NCI-H1048 (cell line): Measurements from ENCODE around the gene CFAP68.
"Not testable (repeated sequence)": the region's sequence is repeated elsewhere in the genome, so short reads cannot be mapped to it uniquely, and the experiment has no call there.

Experiments
- DNase-seq: peaks from one replicate; lab custom pipeline; 2025; lab: John Stamatoyannopoulos, UW

The CFAP68 gene

DNA sequence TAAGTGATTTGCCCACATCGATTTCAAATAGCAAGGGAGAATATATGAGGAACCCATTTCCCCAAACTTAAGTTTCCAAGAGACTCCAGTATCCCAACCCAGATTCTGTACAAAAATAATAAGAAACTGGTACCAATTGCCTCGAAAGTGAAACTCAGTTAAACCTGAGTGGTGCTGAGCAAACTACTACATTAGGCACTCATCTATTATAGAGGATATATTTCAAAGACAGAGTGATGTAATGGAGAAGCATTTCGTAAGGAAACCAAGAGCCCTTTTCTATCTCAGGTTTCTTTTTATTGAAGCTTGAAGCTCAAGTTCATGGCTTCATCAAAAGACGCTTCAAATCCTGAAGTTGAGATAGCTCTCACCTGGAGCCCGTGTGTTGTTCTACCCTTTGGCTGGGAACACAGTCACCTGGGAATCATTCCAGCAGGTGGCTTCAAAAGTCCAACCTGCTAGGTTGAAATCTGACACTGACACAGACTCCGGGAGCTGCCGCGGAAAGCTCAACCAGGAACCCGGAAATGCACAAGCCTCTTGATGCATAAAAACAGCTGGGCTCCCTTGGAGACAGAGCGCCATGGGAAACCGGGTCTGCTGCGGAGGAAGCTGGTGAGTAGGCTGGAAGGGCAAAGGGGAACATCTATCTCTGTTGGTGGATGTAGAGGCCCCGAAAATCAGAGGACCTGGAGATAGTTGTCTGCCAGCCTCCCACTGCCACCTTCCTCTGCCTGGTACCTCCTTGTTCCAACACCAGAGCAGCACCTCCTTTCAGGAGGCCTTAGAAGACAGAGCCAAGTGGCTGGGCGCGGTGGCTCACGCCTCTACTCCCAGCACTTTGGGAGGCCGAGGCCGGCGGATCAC is 39.3 kb downstream of the CFAP68 start, which contains the start of gene C11orf52:
Gene C11orf52 (plus strand): TSS at position 524 of the 867 bp plus-strand sequence. CDS start 60 bp downstream, at position 584.
- peak; percentile 76 for DNase-seq

DNA sequence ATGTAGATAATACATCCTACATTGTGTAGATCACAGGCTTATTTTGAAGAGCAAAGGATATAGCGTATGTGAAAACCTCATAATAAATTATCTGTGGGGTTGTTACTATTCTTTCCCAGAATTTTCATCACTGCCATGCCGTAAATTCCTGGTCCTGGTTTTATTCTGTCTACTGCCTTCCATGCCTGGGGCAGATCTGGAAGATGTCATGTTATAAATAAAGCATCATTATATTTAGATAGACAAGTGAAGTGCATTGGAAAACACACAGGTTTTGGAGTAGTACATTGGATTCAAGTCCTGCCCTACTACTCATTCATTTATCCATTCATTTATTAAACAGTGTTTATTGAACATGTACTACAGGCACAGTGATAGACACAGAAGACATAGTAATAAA is 41.6 kb downstream of the CFAP68 start:
- DNase-seq: no peak

- DNase-seq: no peak
These were observed 42.3 kb downstream of the CFAP68 start for GRCh38 chr11:111921541-111922230.

DNA sequence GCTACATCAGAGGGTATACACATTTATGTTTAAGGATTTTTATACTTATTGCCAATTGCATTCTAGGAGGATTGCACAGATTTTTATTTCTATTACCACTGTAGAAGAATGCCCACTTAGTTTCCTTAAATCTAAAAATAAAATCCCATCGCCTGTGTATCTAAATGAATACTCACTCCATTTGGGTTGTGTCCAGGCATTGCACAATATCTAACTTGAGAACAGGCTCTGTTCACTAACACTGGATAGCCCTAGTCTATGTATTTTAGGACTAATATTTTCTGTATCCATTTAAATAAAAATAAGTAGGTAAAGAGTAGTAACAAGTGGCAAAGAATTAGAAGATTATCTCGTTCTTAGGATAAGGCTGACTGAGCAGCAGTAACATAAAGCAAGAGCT is 43.5 kb downstream of the CFAP68 start:
- no peak for DNase-seq

DNA sequence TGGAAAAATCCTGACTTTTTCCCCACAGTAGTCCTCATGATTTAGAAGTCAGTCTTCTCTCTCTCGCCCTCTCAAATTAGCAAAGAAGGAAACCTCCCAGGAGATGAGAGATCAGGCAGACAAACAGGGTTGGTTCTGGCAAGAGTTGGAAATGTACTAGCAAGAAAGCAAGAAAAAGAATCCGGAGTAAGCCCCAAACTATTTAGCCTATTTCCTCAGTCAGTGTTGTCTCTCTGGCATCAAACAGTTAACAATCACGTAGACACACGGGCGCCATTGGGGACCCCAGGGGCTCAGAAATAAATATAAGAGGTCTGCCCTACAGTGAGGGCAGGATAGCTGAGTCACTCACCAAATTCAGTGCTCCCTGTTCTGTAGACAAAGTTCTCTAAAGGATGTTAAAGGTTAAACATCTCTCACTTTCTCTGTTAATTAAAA is 44.0 kb downstream of the CFAP68 start:
- no peak for DNase-seq

DNA sequence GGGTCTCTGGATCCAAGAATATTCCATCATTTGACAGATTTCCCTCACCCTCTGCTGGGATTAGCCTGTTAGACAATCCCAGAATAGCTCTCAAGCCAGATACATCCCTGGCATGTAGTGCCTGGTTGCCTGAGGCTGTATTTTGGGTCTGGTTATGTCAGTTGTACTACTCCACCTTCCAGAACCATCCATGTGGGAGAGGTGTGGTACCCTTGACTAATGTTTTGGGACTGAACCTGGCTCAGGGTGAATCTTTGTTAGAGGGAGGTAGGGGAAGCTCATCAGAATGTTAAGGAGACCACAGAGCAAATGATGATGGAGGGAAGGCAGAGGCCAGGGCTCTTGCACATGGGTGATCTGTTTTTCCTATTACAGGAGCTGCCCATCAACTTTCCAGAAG is 44.6 kb downstream of the CFAP68 start:
- no peak for DNase-seq

DNA sequence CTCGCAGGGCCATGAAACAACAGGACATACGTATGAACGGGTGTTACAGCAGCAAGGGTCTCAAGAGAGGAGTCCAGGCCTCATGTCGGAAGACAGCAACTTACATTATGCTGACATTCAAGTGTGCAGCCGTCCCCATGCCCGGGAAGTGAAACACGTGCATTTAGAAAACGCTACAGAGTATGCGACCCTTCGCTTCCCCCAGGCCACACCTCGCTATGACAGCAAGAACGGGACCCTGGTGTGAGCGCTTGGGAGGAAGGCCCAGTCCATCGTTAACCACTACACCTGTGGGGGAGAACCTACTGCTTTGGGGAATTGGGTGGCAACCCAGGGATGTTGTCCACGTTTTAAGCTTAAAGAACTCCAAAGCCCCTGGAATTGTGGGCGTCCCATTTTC is 46.6 kb downstream of the CFAP68 start:
- no peak for DNase-seq

DNA sequence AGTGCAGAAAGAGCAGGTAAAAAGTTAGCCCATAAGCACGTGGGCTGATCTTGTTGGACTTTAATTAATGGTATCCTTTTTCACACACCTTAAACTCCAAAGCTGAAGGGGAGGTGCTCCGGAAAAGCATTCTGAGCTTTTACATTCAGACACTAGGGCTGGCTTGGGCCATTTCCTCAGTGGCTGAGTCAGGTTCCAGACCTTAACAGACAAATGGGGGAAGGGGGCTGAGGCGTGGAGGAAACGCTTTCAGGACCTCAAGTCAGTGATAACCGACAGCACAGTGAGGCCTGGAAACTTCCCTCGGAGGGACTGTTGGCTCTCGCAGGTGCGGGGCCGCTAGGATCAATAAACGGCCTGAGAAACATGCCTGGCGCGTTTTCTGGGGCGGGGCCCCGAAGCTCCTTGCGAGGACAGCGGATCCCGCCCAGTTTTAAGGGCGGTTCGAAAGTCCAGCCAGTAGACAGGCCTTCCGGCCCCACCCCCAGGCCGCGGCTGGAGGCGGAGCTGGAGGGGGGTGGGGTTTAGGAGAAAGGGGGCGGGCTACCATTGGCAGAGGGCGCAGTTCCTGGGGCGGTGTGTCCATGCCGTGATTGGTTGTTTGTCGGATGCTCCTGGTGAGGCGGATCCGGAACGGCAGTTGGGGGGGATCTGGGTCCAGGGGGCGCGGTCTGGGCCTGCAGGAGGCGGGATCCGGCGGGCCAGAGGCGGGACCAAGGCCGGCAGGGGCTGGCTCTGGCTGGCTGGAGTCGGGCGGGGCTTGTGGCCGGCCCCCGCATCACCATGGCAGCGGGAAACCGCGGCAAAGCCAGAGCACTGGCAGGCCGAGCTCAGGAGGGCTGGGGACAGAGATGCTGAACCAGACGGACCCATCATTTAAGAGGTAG is 47.4 kb downstream of the CFAP68 start:
- DNase-seq: peak; percentile 81

DNA sequence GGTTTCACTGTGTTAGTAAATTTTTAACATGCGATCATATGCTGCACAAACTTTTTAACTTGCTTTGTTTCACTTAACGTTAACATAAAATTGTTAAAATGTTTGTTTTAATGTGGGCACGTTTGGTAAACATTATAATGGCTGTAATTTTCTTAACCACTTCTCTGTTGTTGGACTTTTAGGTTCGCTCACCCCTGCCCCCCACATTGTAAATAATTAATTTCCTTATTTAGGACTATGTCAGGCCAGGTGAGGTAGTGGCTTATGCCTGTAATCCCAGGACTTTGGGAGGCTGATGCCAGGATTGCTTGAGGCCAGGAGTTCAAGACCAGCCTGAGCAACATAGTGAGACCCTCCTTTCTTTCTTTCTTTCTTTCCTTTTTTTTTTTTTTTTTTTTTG is 51.1 kb downstream of the CFAP68 start:
- no peak for DNase-seq

DNA sequence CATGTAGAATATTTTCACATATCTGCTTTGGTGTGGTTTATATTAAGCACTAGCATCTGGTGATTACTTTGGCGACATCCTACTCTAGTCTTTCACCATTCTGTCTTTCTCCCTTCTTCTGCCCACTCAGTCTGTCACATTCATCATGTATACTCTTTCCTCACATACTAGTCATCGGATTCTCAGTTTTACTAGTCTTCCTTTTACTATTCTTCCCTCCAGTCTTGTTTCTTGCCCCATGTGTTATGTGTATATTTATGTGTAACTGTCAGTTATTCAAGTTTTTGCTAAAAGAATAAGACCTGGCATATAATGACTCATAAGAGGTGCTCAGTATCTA is 53.2 kb downstream of the CFAP68 start:
- DNase-seq: no peak

DNA sequence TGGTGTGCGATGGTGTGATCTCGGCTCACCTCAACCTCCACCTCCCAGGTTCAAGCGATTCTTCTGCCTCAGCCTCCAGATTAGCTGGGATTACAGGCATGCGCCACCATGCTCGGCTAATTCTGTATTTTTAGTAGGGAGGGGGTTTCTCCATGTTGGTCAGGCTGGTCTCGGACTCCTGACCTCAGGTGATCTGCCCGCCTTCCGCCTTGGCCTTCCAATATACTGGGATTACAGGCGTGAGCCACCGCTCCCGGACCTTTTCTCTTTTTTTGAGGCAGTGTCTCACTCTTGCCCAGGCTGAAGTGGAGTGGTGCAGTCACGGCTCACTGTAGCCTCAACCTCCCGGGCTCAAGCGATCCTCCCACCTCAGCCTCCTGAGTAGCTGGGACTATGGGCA is 53.8 kb downstream of the CFAP68 start:
- DNase-seq: not testable (repeated sequence)

DNA sequence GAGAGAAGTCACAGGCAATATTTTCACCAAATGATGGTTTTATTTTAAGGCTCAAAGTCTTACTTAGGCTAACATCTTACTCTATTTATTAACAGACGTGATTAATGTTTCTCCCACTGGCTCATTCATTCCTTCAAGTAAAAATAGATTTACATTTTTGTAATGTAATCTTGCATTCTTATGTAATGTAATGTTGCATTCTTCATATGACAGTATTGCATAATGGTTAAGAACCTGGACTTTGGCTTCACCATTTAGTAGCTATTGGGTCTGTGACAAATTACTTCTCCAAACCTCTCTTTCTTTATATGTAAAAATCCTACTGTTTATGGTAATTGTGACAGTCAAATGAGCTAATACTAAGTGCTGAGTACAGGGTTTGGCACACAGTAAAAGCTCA is 54.5 kb downstream of the CFAP68 start:
- no peak for DNase-seq

DNA sequence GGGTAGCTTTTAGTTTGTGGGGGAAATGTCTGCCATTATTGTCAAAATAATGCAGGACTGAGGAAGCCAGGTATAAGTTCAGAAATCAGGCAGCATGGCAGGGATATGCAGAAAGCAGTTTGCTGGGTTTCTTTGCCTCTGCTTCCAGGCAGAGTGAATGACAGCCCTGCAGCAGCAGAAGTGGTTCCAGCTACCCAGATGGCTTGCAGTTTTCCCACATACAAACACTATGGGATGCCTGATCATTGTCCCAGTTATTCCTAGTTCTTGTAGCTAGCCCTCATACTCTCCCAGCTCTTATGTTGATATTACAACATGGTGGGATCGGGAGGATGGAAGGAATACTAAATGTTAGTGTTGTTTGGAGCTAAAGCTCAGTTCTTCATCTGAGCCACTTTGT is 55.0 kb downstream of the CFAP68 start:
- no peak for DNase-seq
